Duodenal mucosa (tissue), 2 donors: ENCODE measurements around the gene PNMA8B.

ENCODE experiments used
- H3K27ac ChIP-seq: one replicate; pipeline ENCODE4 v1.7.0; 2013; ENCODE audit warnings: low read depth, low read length
- H3K27me3 ChIP-seq, 2 donors: one replicate each; pipeline ENCODE4 v1.7.0; 2013; ENCODE audit warnings: low read length in 2 of 2, control low read depth in 1 of 2; ENCODE audit not compliant: insufficient read depth in 2 of 2, control insufficient read depth in 1 of 2
- H3K36me3 ChIP-seq, 2 donors: one replicate each; pipeline ENCODE4 v1.7.0; 2013; ENCODE audit warnings: low read length in 2 of 2, control low read depth in 1 of 2; ENCODE audit not compliant: insufficient read depth in 2 of 2, control insufficient read depth in 1 of 2
- H3K4me1 ChIP-seq, 2 donors: one replicate each; pipeline ENCODE4 v1.7.0; 2013; ENCODE audit warnings: low read length in 2 of 2, control low read depth in 1 of 2; ENCODE audit not compliant: insufficient read depth in 2 of 2, control insufficient read depth in 1 of 2
- H3K4me3 ChIP-seq, 2 donors: one replicate each; pipeline ENCODE4 v1.7.0; 2013; ENCODE audit warnings: low read length in 2 of 2, low read depth in 1 of 2
- H3K9ac ChIP-seq, 2 donors: one replicate each; pipeline ENCODE4 v1.7.0; 2013; ENCODE audit warnings: low read length in 2 of 2, low read depth in 1 of 2
- H3K9me3 ChIP-seq, 2 donors: one replicate each; pipeline ENCODE4 v1.7.0; 2013; ENCODE audit warnings: low read length in 2 of 2, control low read depth in 1 of 2; ENCODE audit not compliant: control insufficient read depth in 1 of 2

Gene PNMA8B

GRCh38 chr19:46494146-46494940 lies 1.3 kb downstream of the PNMA8B start:
- Histone ChIP-seq H3K4me3 (no peak overlapping the region), H3K9me3 (no peaks in the 10 kb centered on the region), H3K36me3 (no peaks in the 10 kb centered on the region), H3K27me3 (peaks cover 52 to 54% of the 10 kb centered on the region in 2 donors), H3K4me1 (peaks cover 8 to 10% of the 10 kb centered on the region in 2 donors), H3K9ac (no peak overlapping the region), H3K27ac (no peak overlapping the region)

GRCh38 chr19:46493236-46494145 lies 2.2 kb downstream of the PNMA8B start:
- no peak overlapping the region for H3K9ac ChIP-seq
- H3K4me3 ChIP-seq, result peak overlapping the region in 1 of 2 donors; percentile 40
- peaks cover 61 to 62% of the 10 kb centered on the region in 2 donors for H3K27me3 ChIP-seq
- H3K27ac ChIP-seq, result no peak overlapping the region
- no peaks in the 10 kb centered on the region for H3K36me3 ChIP-seq
- peaks cover 8 to 10% of the 10 kb centered on the region in 2 donors for H3K4me1 ChIP-seq
- no peaks in the 10 kb centered on the region for H3K9me3 ChIP-seq

DNA sequence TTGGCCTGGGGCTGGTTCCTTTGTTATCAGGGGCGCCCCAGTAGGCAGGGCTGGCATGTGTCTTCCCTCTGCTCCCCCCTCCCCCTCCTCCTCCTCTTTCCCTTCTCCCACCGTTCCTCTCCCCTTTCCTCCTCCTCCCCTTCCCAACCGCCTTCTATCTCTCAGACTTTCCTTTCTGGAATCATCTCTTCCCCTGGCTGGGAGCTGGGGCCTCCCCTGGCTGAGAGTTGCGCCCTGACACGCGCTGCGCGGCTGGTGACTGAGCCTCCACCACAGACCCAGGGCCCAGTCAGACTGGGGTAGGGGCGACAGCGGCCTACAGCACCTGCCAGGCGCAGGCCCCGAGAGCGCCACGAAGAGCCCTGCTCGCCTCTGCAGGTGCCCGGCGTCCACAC lies 2.8 kb downstream of the PNMA8B start:
- no peak overlapping the region for H3K4me3 ChIP-seq
- H3K27ac ChIP-seq, result no peak overlapping the region
- peaks cover 8 to 10% of the 10 kb centered on the region in 2 donors for H3K4me1 ChIP-seq
- H3K9me3 ChIP-seq, result no peaks in the 10 kb centered on the region
- H3K9ac ChIP-seq, result no peak overlapping the region
- H3K36me3 ChIP-seq, result no peaks in the 10 kb centered on the region
- peaks cover 64 to 68% of the 10 kb centered on the region in 2 donors for H3K27me3 ChIP-seq

- H3K4me1 ChIP-seq, result peaks cover 8 to 10% of the 10 kb centered on the region in 2 donors
- no peaks in the 10 kb centered on the region for H3K9me3 ChIP-seq
- peaks cover 71 to 74% of the 10 kb centered on the region in 2 donors for H3K27me3 ChIP-seq
- no peak overlapping the region for H3K9ac ChIP-seq
- no peaks in the 10 kb centered on the region for H3K36me3 ChIP-seq
- no peak overlapping the region for H3K4me3 ChIP-seq
- no peak overlapping the region for H3K27ac ChIP-seq
These were observed 3.5 kb downstream of the PNMA8B start for GRCh38 chr19:46491975-46492682.

DNA sequence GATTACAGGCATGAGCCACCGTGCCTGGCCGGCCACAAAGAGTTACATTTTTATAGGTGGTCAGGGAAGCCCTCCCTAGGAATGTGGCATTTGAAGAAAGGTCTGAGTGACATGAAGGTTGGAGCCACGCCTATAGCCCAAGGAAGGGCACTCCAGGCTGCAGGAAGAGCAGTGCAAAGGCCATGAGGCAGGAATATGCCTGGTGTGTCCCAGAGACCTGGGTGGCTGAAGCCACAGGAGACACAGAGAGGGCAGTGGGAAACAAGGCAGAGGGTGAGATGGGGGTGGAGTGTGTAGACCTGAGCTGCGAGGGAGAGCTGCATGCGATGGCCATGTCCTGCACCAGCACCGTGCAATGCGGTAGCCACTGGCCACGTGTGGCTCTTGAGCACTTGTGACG lies 4.9 kb downstream of the PNMA8B start:
- Histone ChIP-seq H3K9ac (no peak overlapping the region), H3K9me3 (no peaks in the 10 kb centered on the region), H3K27ac (no peak overlapping the region), H3K36me3 (no peaks in the 10 kb centered on the region), H3K27me3 (peaks cover 73 to 81% of the 10 kb centered on the region in 2 donors), H3K4me3 (no peak overlapping the region), H3K4me1 (peaks cover 8 to 10% of the 10 kb centered on the region in 2 donors)

DNA sequence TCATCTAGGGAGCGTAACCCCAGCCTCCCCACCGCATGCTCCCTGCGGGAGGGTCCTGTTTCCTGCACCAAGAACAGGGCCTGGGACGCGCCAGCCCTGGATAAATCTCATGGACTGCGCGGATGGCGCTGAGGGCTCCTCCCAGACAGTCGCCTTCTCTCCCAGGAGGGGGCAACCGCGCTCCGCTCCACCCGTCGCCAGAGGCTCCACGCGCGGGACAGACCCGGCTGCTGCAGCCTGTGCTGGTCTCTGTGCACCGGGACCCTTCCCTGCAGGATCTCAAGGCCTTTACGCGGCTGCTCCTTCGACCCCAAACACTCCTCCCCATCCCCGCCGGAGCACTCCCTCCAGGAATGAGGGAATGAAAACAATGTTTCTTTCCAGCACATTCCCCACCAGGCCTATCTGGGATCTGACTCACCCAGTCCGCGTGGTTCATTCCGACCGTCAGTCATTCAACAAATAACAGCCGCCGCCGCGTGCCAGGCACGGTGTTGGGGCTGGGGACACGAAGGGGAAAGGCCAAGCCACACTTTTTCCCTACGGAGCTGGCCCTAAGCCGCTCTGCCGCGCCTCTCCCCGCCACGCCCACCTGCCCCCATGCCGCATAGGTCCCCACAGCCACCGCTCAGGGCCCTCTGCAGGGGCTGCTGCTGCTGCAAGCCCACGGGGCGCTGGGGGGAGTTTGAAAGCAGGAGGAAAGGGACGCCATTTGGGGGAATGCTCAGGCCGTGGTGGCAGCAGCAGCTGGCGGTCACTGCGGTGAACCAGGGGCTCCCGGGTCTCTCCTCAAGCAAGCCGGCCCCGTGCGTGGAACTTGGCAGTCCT lies 6.0 kb downstream of the PNMA8B start:
- Histone ChIP-seq H3K9ac (no peak overlapping the region), H3K27me3 (peaks cover 67 to 70% of the 10 kb centered on the region in 2 donors), H3K4me1 (peaks cover 7 to 8% of the 10 kb centered on the region in 2 donors), H3K36me3 (no peaks in the 10 kb centered on the region), H3K4me3 (no peak overlapping the region), H3K9me3 (no peaks in the 10 kb centered on the region), H3K27ac (no peak overlapping the region)

GRCh38 chr19:46488551-46488950 lies 7.1 kb downstream of the PNMA8B start:
- Histone ChIP-seq H3K27me3 (peaks cover 57 to 62% of the 10 kb centered on the region in 2 donors), H3K4me1 (peaks cover 0 to 7% of the 10 kb centered on the region in 2 donors), H3K9ac (no peak overlapping the region), H3K9me3 (no peaks in the 10 kb centered on the region), H3K4me3 (no peak overlapping the region), H3K27ac (no peak overlapping the region), H3K36me3 (no peaks in the 10 kb centered on the region)

DNA sequence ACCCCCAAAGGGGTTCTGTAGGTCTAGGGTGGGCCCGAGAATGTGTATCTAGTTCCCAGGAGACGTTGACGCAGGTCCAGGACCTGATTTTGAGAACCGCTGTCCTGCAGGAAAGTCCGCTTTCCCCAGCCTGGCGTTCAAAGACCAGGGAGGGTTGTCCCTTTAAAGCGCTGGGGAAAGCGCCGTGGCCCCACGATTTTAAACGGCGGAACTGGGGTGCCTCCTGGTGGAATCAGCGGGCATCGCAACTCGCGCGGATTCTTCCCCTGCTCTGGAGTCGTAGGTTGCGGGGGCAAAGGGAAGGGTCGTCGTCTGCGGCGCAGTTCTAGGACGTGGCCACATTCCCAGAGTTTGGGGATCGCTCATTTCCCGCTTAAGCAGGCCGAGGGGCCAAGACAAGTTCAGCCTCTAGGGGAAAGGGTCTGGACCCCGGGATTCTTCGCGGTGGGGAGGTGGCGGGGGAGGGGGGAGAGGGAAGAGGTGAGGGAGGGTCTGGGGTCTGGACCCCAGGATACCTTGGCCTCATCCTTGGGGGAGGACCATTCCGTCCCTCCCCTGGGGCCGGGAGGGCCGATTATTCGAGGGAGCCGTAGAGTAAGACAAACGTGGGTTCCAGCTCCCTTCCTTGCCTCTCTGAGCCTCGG lies 7.7 kb downstream of the PNMA8B start:
- H3K27me3 ChIP-seq, result peaks cover 55 to 59% of the 10 kb centered on the region in 2 donors
- H3K9ac ChIP-seq, result no peak overlapping the region
- no peak overlapping the region for H3K27ac ChIP-seq
- H3K36me3 ChIP-seq, result no peaks in the 10 kb centered on the region
- H3K4me3 ChIP-seq, result peak overlapping the region in 1 of 2 donors; percentile 55
- peaks cover 0 to 7% of the 10 kb centered on the region in 2 donors for H3K4me1 ChIP-seq
- H3K9me3 ChIP-seq, result no peaks in the 10 kb centered on the region
